Sigmoid colon (tissue), 7 donors: Measurements from ENCODE around the gene TCERG1. TPM values are rescaled to one million over a fixed set of nuclear protein-coding genes. Genes with fewer than 3 reads are reported as not detected.

Experiments
- DNase-seq: peaks from one replicate; pipeline ENCODE4 v3.0.0-alpha.2; 2019
- H3K27ac ChIP-seq, 4 donors: fragments of 200-600 bp; sonication (generic); one replicate each; pipeline ENCODE4 v1.5.1; 2016 to 2019; ENCODE audit warnings: mild to moderate bottlenecking in 1 of 4
- H3K27me3 ChIP-seq, 3 donors: fragments of 200-600 bp; sonication (generic); one replicate each; pipeline ENCODE4 v1.5.1; 2019; ENCODE audit warnings: mild to moderate bottlenecking in 1 of 3
- H3K36me3 ChIP-seq, 4 donors: fragments of 200-600 bp; sonication (generic); one replicate each; pipeline ENCODE4 v1.5.1; 2016 to 2019
- H3K4me1 ChIP-seq, 4 donors: fragments of 200-600 bp; sonication (generic); one replicate each; pipeline ENCODE4 v1.5.1; 2017 to 2019
- H3K4me3 ChIP-seq, 4 donors: fragments of 200-600 bp; sonication (generic); one replicate each; pipeline ENCODE4 v1.5.1; 2017 to 2019; ENCODE audit warnings: mild to moderate bottlenecking in 2 of 4, moderate library complexity in 1 of 4
- H3K9me3 ChIP-seq, 4 donors: fragments of 200-600 bp in 3 of 4; sonication (generic) in 3 of 4; one replicate each; pipeline versions ENCODE4 v1.5.1 to v1.6.1; 2013 to 2019
- CTCF ChIP-seq, 4 experiments: fragments of 450-650 bp in 3 of 4; fragments of 200-600 bp in 1 of 4; IDR thresholded peaks; one replicate each; pipeline ENCODE4 v1.5.1; 2016 to 2019; ENCODE audit warnings: antibody characterized with exemption in 4 of 4, mild to moderate bottlenecking in 3 of 4, moderate library complexity in 2 of 4
- EP300 ChIP-seq, 4 donors: sonication (generic); formaldehyde crosslinking; IDR thresholded peaks; one replicate each; pipeline ENCODE4 v1.6.1; 2017; ENCODE audit warnings: antibody characterized with exemption in 4 of 4
- POLR2A ChIP-seq, 2 donors: fragments of 450-650 bp; IDR thresholded peaks; one replicate each; pipeline ENCODE4 v1.6.1; 2016; ENCODE audit warnings: antibody characterized with exemption in 2 of 2, mild to moderate bottlenecking in 2 of 2, moderate library complexity in 2 of 2
- POLR2AphosphoS5 ChIP-seq, 4 donors: sonication (generic); formaldehyde crosslinking; IDR thresholded peaks; one replicate each; pipeline ENCODE4 v1.6.1; 2017; ENCODE audit warnings: antibody characterized with exemption in 4 of 4
- WGBS, 2 donors: extraction: QIAGEN DNeasy Blood & Tissue Kit; methylation state at CpG; one replicate each; pipeline ENCODE4 v1.1.7; 2013; 5-methylcytosine and 5-hydroxymethylcytosine counted together
- intact Hi-C: fragments of 100-400 bp; cut with DNase I; formaldehyde crosslinking; loops from one replicate; pipeline ENCODE4 v1.15.1; 2023
- polyA plus RNA-seq, 3 donors: library from polyadenylated mRNA; stranded (reverse); fragments of 200-250 nt; gene quantifications; one replicate each; pipeline ENCODE4 v1.2.3, GENCODE V29; 2013
- total RNA-seq, 4 donors: library from RNA; depleted of rRNA; stranded (reverse); fragments of >200 nt; gene quantifications; one replicate each; pipeline ENCODE4 v1.1.0, GENCODE V29; 2016
- donor health status: healthy with polysubstance abuse.
- donor health status: Bipolar disorder and iron deficiency.
- donor health status: healthy.

Gene TCERG1
- total and polyA plus RNA-seq, 7 donors: 10.2 to 67.3 (median 37.9) TPM

- Histone ChIP-seq H3K27me3 (no peaks in the 10 kb centered on the region), H3K36me3 (peaks cover 3 to 22% (median 6%) of the 10 kb centered on the region in 4 donors), H3K9me3 (no peaks in the 10 kb centered on the region), H3K4me1 (no peaks in the 10 kb centered on the region), H3K27ac (no peak overlapping the region), H3K4me3 (no peak overlapping the region)
- intact Hi-C loops: no loop called here
- TF ChIP-seq CTCF (IDR thresholded peaks at IDR 0.05) (no peak), EP300 (IDR thresholded peaks at IDR 0.05) (no peak), POLR2AphosphoS5 (IDR thresholded peaks at IDR 0.05) (no peak), POLR2A (IDR thresholded peaks at IDR 0.05) (no peak)
- WGBS, 2 donors: 81% methylated on average over 10 of the region's 10 CpGs
- no peak for DNase-seq
Measured at GRCh38 chr5:146515473-146516150, 68.5 kb downstream of the TCERG1 start.

GRCh38 chr5:146516151-146516475 is 69.0 kb downstream of the TCERG1 start, which contains the start of gene GPR151:
Gene GPR151 (minus strand): TSS chr5:146516190. CDS start chr5:146516113, 77 bp downstream.
- H3K4me3 ChIP-seq: no peak within 1 kb of the TSS
- no peak for TF ChIP-seq POLR2A (IDR thresholded peaks at IDR 0.05)
- TF ChIP-seq POLR2AphosphoS5 (IDR thresholded peaks at IDR 0.05): no peak
- TF ChIP-seq CTCF (IDR thresholded peaks at IDR 0.05): no peak
- TF ChIP-seq EP300 (IDR thresholded peaks at IDR 0.05): no peak
- intact Hi-C loops: no loop called here
- H3K4me1 ChIP-seq: no peaks in the 10 kb centered on the region
- 45 to 46% methylated on average over 3 of the region's 3 CpGs for WGBS, 2 donors
- no peaks in the 10 kb centered on the region for H3K9me3 ChIP-seq
- H3K36me3 ChIP-seq: peaks cover 0 to 17% (median under 1%) of the 10 kb centered on the region in 4 donors
- no peak within 1 kb of the TSS for H3K27ac ChIP-seq
- no peak for DNase-seq
- no peaks in the 10 kb centered on the region for H3K27me3 ChIP-seq

- 30 to 46% methylated on average over 2 of the region's 2 CpGs for WGBS, 2 donors
- Histone ChIP-seq H3K9me3 (no peaks in the 10 kb centered on the region), H3K4me1 (no peaks in the 10 kb centered on the region), H3K27me3 (no peaks in the 10 kb centered on the region), H3K4me3 (no peak overlapping the region), H3K27ac (no peak overlapping the region), H3K36me3 (no peaks in the 10 kb centered on the region)
- no peak for DNase-seq
- TF ChIP-seq POLR2A (IDR thresholded peaks at IDR 0.05) (no peak), POLR2AphosphoS5 (IDR thresholded peaks at IDR 0.05) (no peak), CTCF (IDR thresholded peaks at IDR 0.05) (no peak), EP300 (IDR thresholded peaks at IDR 0.05) (no peak)
- intact Hi-C loops: no loop called here
Measured at GRCh38 chr5:146519554-146519953, 72.4 kb downstream of the TCERG1 start.

- no peaks in the 10 kb centered on the region for H3K9me3 ChIP-seq
Measured at GRCh38 chr5:146520731-146521130, 73.6 kb downstream of the TCERG1 start.

More at GRCh38 chr5:146520731-146521130, 73.6 kb downstream of the TCERG1 start:
- Histone ChIP-seq H3K4me3 (no peak overlapping the region), H3K36me3 (no peaks in the 10 kb centered on the region), H3K27me3 (no peaks in the 10 kb centered on the region), H3K4me1 (no peaks in the 10 kb centered on the region), H3K27ac (no peak overlapping the region)
- intact Hi-C loops: no loop called here
- no peak for DNase-seq
- TF ChIP-seq CTCF (IDR thresholded peaks at IDR 0.05) (no peak), POLR2A (IDR thresholded peaks at IDR 0.05) (no peak), EP300 (IDR thresholded peaks at IDR 0.05) (no peak), POLR2AphosphoS5 (IDR thresholded peaks at IDR 0.05) (no peak)
- 40 to 79% methylated on average over 2 of the region's 2 CpGs for WGBS, 2 donors
